Prostate gland (tissue), 2 donors: ENCODE measurements around the gene NEBL.

Source experiments
- POLR2A ChIP-seq: fragments of 450-650 bp; IDR thresholded peaks from one replicate; pipeline ENCODE4 v1.6.1; 2016; ENCODE audit warnings: antibody characterized with exemption, mild to moderate bottlenecking
- POLR2AphosphoS5 ChIP-seq: sonication (generic); formaldehyde crosslinking; IDR thresholded peaks from one replicate; pipeline ENCODE4 v1.6.1; 2017; ENCODE audit warnings: antibody characterized with exemption
- TF ChIP-seq, protein P1 (sequence below), 4 experiments: fragments of 200-600 bp in 2 of 4; fragments of 450-650 bp in 2 of 4; sonication (generic) in 2 of 4; IDR thresholded peaks; 1 replicate in 3 of 4; 2 replicates in 1 of 4; pipeline ENCODE4 v1.5.1; 2016 to 2019; ENCODE audit warnings: antibody characterized with exemption in 4 of 4, mild to moderate bottlenecking in 2 of 4, moderate library complexity in 2 of 4

DNA sequence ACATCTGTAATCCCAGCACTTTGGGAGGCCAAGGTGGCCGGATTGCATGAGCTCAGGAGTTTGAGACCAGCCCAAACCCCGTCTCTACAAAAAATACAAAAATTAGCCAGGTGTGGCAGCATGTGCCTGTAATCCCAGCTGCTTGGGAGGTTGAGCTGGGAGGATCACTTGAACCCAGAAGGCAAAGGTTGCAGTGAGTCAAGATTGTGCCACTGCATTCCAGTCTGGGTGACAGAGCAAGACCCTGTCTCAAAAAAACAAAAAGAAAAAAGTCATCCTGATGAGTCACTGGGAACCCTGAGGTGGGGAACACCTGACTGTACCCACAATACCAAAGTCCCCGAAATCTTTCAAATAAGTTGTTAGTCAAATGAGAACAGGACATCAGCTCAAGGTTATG is 80.0 kb downstream of the NEBL start:
- TF ChIP-seq POLR2AphosphoS5: no peak
- TF ChIP-seq, protein P1, sequence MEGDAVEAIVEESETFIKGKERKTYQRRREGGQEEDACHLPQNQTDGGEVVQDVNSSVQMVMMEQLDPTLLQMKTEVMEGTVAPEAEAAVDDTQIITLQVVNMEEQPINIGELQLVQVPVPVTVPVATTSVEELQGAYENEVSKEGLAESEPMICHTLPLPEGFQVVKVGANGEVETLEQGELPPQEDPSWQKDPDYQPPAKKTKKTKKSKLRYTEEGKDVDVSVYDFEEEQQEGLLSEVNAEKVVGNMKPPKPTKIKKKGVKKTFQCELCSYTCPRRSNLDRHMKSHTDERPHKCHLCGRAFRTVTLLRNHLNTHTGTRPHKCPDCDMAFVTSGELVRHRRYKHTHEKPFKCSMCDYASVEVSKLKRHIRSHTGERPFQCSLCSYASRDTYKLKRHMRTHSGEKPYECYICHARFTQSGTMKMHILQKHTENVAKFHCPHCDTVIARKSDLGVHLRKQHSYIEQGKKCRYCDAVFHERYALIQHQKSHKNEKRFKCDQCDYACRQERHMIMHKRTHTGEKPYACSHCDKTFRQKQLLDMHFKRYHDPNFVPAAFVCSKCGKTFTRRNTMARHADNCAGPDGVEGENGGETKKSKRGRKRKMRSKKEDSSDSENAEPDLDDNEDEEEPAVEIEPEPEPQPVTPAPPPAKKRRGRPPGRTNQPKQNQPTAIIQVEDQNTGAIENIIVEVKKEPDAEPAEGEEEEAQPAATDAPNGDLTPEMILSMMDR (IDR thresholded peaks at IDR 0.05): no peak
- no peak for TF ChIP-seq POLR2A
